Muscle of leg (tissue), 11 donors: ENCODE results near the gene RAD9A. TPM values are rescaled to one million over a fixed set of nuclear protein-coding genes. Genes with fewer than 3 reads are reported as not detected.

Experiments used
- DNase-seq: peaks from one replicate; pipeline ENCODE4 v3.0.0; 2013
- H3K27ac ChIP-seq: one replicate; pipeline ENCODE4 v1.5.1; 2013; ENCODE audit warnings: mild to moderate bottlenecking, low read length, control low read depth
- H3K27me3 ChIP-seq: one replicate; pipeline ENCODE4 v1.6.1; 2013; ENCODE audit warnings: low read length; ENCODE audit not compliant: control insufficient read depth, insufficient read depth
- H3K36me3 ChIP-seq: one replicate; pipeline ENCODE4 v1.6.1; 2013; ENCODE audit warnings: low read length; ENCODE audit not compliant: control insufficient read depth, insufficient read depth
- H3K4me1 ChIP-seq: one replicate; pipeline ENCODE4 v1.6.1; 2013; ENCODE audit warnings: low read length; ENCODE audit not compliant: control insufficient read depth, insufficient read depth
- H3K4me3 ChIP-seq: one replicate; pipeline ENCODE4 v1.5.1; 2013; ENCODE audit warnings: low read length, control low read depth
- H3K9me3 ChIP-seq: replicated peaks from 2 replicates; pipeline ENCODE4 v1.6.1; 2013; ENCODE audit warnings: low read depth, low read length; ENCODE audit not compliant: control insufficient read depth
- WGBS: methylation state at CpG from one replicate; pipeline ENCODE4 v1.1.5; 2013; ENCODE audit warnings: missing lambda C conversion rate; ENCODE audit not compliant: insufficient coverage; 5-methylcytosine and 5-hydroxymethylcytosine counted together
- polyA plus RNA-seq, 8 donors: library from polyadenylated mRNA; unstranded; fragments of 120-200 nt; gene quantifications; one replicate each; pipeline versions ENCODE4 v1.2.1 to v1.2.3, GENCODE V29; 2013; ENCODE audit warnings: inconsistent platforms in 1 of 8, low replicate concordance in 1 of 8; ENCODE audit not compliant: insufficient read length in 8 of 8, insufficient read depth in 1 of 8
- total RNA-seq: library from RNA; stranded (reverse); fragments of 120-200 nt; gene quantifications from one replicate; pipeline ENCODE4 v1.2.4, GENCODE V29; 2013

The RAD9A gene
- total and polyA plus RNA-seq, 9 donors = 6.9 to 14.2 (median 11.0) TPM

DNA sequence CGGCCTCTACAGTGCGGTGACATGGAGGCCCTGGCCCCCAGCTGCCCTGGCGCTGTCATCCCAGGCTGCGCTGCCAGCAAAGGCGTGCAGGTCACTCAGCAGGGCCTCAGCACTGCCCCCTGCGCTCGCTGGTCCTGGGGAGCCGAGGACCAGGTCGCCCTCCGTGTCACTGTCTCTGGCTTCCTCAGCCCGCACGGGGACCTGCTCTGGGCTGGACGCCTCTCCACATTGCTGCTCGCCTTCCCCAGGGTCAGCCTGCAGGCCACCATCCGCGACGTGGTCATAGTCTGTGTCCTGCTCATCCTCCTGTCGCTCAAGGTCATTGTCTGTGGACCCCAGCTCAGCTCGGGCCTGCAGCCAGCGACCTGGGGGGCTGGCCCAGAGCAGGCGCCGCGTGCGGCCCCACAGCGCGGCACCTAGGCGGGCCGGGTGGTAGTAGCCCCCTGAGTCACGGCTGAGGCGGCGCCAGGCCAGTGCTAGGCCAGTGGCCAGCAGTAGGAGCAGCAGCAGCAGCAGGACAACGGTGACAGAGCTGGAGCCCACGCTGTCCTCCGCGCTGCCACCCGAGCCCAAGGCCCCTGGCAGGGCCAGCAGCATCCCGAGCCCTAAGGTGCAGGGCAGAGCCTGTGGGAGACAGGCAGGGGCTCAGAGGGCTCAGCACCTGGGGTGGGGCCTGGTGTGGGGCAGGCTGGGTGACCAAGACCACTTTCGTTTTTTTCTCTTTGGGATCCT is 44.1 kb downstream of the RAD9A start:
- Histone ChIP-seq H3K27ac (peak overlapping the region; percentile 20), H3K36me3 (peaks cover 77% of the 10 kb centered on the region), H3K4me3 (no peak overlapping the region), H3K27me3 (no peaks in the 10 kb centered on the region), H3K4me1 (peaks cover 23% of the 10 kb centered on the region), H3K9me3 (no peaks in the 10 kb centered on the region)
- DNase-seq = no peak
- WGBS = 86% methylated on average over 38 of the region's 38 CpGs

DNA sequence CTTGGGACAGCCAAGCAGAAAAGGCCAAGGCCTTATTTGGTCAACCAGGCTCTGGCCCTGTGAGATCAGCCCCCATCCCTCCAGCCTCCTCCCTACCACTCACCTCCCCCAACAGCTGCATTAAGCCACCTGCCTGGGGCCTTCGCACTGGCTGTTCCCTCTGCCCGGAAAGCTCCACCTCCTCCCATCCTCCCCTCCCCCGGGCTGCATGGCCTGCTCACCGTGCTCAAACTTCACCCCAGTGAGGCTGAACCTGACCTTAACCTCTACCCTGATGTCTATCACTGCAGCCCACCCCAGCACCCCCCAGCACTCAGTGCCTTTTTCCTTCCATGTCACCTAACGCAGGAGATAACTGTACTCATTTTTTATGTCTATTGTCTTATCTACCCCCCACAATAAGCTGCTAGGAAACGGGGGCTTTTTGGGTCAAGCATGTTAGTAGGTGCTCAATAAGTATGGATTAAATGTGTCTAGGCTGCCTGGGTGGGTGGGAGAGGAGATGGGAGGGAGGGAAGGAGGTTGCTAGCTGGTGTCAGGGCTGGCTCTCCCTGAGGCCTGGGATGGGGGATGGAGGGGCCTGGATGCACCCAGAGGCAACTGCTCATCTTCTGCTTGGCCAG is 44.8 kb downstream of the RAD9A start:
- H3K27ac ChIP-seq = peak overlapping the region; percentile 20

GRCh38 chr11:67437082-67437808 is 45.5 kb downstream of the RAD9A start, which contains the start of gene PTPRCAP:
Gene PTPRCAP (minus strand): TSS chr11:67437682. CDS start chr11:67437619, 63 bp downstream.
- peak within 1 kb of the TSS; percentile 17 for H3K27ac ChIP-seq
- peak within 1 kb of the TSS; percentile 10 for H3K4me3 ChIP-seq
- H3K36me3 ChIP-seq = peaks cover 74% of the 10 kb centered on the region
- H3K9me3 ChIP-seq = no peaks in the 10 kb centered on the region
- 63% methylated on average over 13 of the region's 26 CpGs for WGBS
- DNase-seq = no peak
- peaks cover 25% of the 10 kb centered on the region for H3K4me1 ChIP-seq
- no peaks in the 10 kb centered on the region for H3K27me3 ChIP-seq

More for the DNA sequence above, 44.8 kb downstream of the RAD9A start:
- peaks cover 75% of the 10 kb centered on the region for H3K36me3 ChIP-seq
- peaks cover 23% of the 10 kb centered on the region for H3K4me1 ChIP-seq
- no peaks in the 10 kb centered on the region for H3K27me3 ChIP-seq
- WGBS = 19% methylated on average over 4 of the region's 6 CpGs
- no peaks in the 10 kb centered on the region for H3K9me3 ChIP-seq
- DNase-seq = no peak
- H3K4me3 ChIP-seq = no peak overlapping the region

GRCh38 chr11:67437809-67438157 is 46.0 kb downstream of the RAD9A start:
- H3K27ac ChIP-seq = no peak overlapping the region
- H3K4me1 ChIP-seq = peaks cover 31% of the 10 kb centered on the region
- peak overlapping the region; percentile 10 for H3K4me3 ChIP-seq
- WGBS = 55% methylated on average over 3 of the region's 3 CpGs
- H3K9me3 ChIP-seq = no peaks in the 10 kb centered on the region
- no peak for DNase-seq
- no peaks in the 10 kb centered on the region for H3K27me3 ChIP-seq
- H3K36me3 ChIP-seq = peaks cover 69% of the 10 kb centered on the region

- DNase-seq = no peak
- WGBS = 68% methylated on average over 20 of the region's 41 CpGs
- Histone ChIP-seq H3K9me3 (no peaks in the 10 kb centered on the region), H3K36me3 (peaks cover 63% of the 10 kb centered on the region), H3K4me3 (peak overlapping the region; percentile 10), H3K27me3 (no peaks in the 10 kb centered on the region), H3K27ac (no peak overlapping the region), H3K4me1 (peaks cover 34% of the 10 kb centered on the region)
These were observed 46.5 kb downstream of the RAD9A start for GRCh38 chr11:67438158-67438902.

- WGBS = 77% methylated on average over 13 of the region's 31 CpGs
- Histone ChIP-seq H3K36me3 (peaks cover 51% of the 10 kb centered on the region), H3K27ac (peak overlapping the region; percentile 7), H3K4me1 (peaks cover 34% of the 10 kb centered on the region), H3K9me3 (no peaks in the 10 kb centered on the region), H3K4me3 (no peak overlapping the region), H3K27me3 (no peaks in the 10 kb centered on the region)
- no peak for DNase-seq
These were observed 47.8 kb downstream of the RAD9A start for GRCh38 chr11:67439321-67440228.

DNA sequence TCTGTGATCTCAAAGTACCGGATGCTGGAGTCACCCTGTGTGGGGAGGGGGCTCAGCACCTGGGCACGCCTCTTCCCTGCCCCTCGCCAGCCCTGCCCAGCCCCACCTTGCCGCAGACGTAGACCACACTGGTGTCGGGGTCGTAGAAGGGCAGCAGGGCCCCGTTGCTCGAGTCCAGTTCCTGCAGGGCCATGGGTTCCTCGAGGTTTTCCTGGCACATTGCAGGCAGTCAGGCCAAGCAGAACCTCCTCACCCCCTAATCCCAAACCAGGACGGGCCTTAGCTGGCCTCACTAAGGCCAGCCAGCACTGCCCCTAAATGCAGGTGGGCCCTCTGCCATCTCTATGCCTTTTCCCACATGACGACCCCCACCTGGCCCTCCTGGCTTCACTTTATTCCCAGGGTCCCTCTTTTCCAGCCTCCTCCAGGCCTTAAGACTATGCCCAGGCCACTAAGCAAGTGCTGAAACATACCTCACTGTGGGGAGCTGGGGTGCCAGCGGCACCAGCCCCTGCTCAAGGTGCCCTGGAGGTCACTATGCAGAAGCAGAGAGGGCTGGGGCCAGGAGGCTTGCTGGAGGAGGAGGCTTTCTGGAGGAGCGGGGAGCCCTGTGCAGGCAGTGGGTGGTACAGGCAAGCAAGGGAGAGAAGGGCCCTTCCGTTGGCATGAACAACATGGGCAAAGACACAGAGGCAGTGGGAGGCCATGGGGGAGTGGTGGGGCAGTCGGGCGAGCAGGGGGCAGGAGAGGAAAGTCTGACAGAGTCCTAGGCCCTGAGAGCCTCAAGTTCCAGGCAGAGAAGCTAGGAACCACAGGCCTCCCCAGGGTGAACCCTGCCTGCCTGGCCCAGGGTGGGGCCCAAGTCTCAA is 48.7 kb downstream of the RAD9A start:
- no peak for DNase-seq
- Histone ChIP-seq H3K4me3 (no peak overlapping the region), H3K4me1 (peaks cover 33% of the 10 kb centered on the region), H3K9me3 (no peaks in the 10 kb centered on the region), H3K36me3 (peaks cover 43% of the 10 kb centered on the region), H3K27me3 (no peaks in the 10 kb centered on the region), H3K27ac (peak overlapping the region; percentile 7)
- WGBS = 75% methylated on average over 17 of the region's 17 CpGs

- H3K27me3 ChIP-seq = no peaks in the 10 kb centered on the region
- H3K4me3 ChIP-seq = no peak overlapping the region
- H3K4me1 ChIP-seq = peaks cover 32% of the 10 kb centered on the region
- H3K9me3 ChIP-seq = no peaks in the 10 kb centered on the region
- H3K27ac ChIP-seq = no peak overlapping the region
- WGBS = 85% methylated on average over 21 of the region's 21 CpGs
- DNase-seq = no peak
- peaks cover 38% of the 10 kb centered on the region for H3K36me3 ChIP-seq
These were observed 49.3 kb downstream of the RAD9A start for GRCh38 chr11:67441098-67441563.
